Stimulated activated CD4-positive, alpha-beta T cell treated with anti-CD3 and anti-CD28 coated beads, Interleukin-1b, Interleukin-23, amount 100 ng/mL, for 4 hours (primary cell): ENCODE data around the gene LRRC73.
"Not testable (repeated sequence)": the region's sequence is repeated elsewhere in the genome, so short reads cannot be mapped to it uniquely, and the experiment has no call there.

Experiments used
- DNase-seq, 2 donors: peaks; one replicate each; pipeline ENCODE4 v3.0.0-alpha.2; 2020; ENCODE audit warnings: low read depth in 2 of 2

Gene LRRC73

GRCh38 chr6:43492673-43493072, 17.5 kb downstream of the LRRC73 start:
- DNase-seq, result no peak

- DNase-seq, result no peak
Measured at GRCh38 chr6:43491750-43492661, 18.1 kb downstream of the LRRC73 start.

- no peak for DNase-seq
Measured at GRCh38 chr6:43490523-43490939, 19.6 kb downstream of the LRRC73 start.

- no peak for DNase-seq
Measured at GRCh38 chr6:43489277-43490072, 20.7 kb downstream of the LRRC73 start.

- DNase-seq, result no peak
Measured at GRCh38 chr6:43488667-43489276, 21.4 kb downstream of the LRRC73 start.

- no peak for DNase-seq
Measured at GRCh38 chr6:43481591-43482236, 28.4 kb downstream of the LRRC73 start.

- no peak for DNase-seq
Measured at GRCh38 chr6:43481075-43481474, 29.1 kb downstream of the LRRC73 start.

GRCh38 chr6:43478008-43478372, 32.2 kb downstream of the LRRC73 start:
- DNase-seq, result no peak

GRCh38 chr6:43477235-43478007, 32.7 kb downstream of the LRRC73 start, which contains the start of gene TJAP1:
Gene TJAP1 (plus strand): TSS chr6:43477570. CDS start chr6:43499002, 21,432 bp downstream.
- DNase-seq, result peak; percentile 97 to 99

- DNase-seq, result no peak
Measured at GRCh38 chr6:43476746-43477145, 33.4 kb downstream of the LRRC73 start.

GRCh38 chr6:43475516-43475915, 34.6 kb downstream of the LRRC73 start:
- no peak for DNase-seq

GRCh38 chr6:43472515-43472914, 37.6 kb downstream of the LRRC73 start:
- no peak for DNase-seq

- DNase-seq, result no peak
Measured at GRCh38 chr6:43471399-43471798, 38.7 kb downstream of the LRRC73 start.

- DNase-seq, result no peak
Measured at GRCh38 chr6:43469947-43470346, 40.2 kb downstream of the LRRC73 start.

GRCh38 chr6:43468748-43469681, 41.1 kb downstream of the LRRC73 start:
- no peak for DNase-seq

- no peak for DNase-seq
Measured at GRCh38 chr6:43468240-43468639, 41.9 kb downstream of the LRRC73 start.

- no peak for DNase-seq
Measured at GRCh38 chr6:43467752-43468151, 42.4 kb downstream of the LRRC73 start.

GRCh38 chr6:43467265-43467664, 42.9 kb downstream of the LRRC73 start:
- DNase-seq, result not testable (repeated sequence)

- DNase-seq, result no peak
Measured at GRCh38 chr6:43465948-43466347, 44.2 kb downstream of the LRRC73 start.

- DNase-seq, result no peak
Measured at GRCh38 chr6:43464337-43464736, 45.8 kb downstream of the LRRC73 start.
